ENCODE data around the gene ZBTB7A.

DNA sequence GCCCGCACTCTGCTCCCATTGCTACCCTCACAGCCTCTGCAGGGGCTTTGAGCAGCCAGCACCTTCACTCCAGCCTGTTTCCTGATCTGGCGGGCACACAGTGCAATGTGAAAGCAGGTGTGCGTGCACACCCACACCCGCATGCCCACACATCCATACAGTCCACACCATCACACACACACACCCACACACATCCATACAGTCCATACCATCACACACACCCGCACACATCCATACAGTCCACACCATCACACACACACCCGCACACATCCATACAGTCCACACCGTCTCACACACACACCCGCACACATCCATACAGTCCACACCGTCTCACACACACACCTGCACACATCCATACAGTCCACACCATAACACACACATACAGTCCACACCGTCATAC is 31.1 kb downstream of the ZBTB7A start:
- TF ChIP-seq, protein P1, sequence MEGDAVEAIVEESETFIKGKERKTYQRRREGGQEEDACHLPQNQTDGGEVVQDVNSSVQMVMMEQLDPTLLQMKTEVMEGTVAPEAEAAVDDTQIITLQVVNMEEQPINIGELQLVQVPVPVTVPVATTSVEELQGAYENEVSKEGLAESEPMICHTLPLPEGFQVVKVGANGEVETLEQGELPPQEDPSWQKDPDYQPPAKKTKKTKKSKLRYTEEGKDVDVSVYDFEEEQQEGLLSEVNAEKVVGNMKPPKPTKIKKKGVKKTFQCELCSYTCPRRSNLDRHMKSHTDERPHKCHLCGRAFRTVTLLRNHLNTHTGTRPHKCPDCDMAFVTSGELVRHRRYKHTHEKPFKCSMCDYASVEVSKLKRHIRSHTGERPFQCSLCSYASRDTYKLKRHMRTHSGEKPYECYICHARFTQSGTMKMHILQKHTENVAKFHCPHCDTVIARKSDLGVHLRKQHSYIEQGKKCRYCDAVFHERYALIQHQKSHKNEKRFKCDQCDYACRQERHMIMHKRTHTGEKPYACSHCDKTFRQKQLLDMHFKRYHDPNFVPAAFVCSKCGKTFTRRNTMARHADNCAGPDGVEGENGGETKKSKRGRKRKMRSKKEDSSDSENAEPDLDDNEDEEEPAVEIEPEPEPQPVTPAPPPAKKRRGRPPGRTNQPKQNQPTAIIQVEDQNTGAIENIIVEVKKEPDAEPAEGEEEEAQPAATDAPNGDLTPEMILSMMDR (IDR thresholded peaks at IDR 0.05), result no peak
- TF ChIP-seq POLR2A (IDR thresholded peaks at IDR 0.05), result no peak
